HPDE6-E6E7 (cell line): ENCODE data around the gene SYT8.

Source experiments
- DNase-seq: peaks from one replicate; pipeline ENCODE4 v3.0.0; 2011; ENCODE audit warnings: missing footprints; ENCODE audit errors: extremely low spot score

Gene SYT8

DNA sequence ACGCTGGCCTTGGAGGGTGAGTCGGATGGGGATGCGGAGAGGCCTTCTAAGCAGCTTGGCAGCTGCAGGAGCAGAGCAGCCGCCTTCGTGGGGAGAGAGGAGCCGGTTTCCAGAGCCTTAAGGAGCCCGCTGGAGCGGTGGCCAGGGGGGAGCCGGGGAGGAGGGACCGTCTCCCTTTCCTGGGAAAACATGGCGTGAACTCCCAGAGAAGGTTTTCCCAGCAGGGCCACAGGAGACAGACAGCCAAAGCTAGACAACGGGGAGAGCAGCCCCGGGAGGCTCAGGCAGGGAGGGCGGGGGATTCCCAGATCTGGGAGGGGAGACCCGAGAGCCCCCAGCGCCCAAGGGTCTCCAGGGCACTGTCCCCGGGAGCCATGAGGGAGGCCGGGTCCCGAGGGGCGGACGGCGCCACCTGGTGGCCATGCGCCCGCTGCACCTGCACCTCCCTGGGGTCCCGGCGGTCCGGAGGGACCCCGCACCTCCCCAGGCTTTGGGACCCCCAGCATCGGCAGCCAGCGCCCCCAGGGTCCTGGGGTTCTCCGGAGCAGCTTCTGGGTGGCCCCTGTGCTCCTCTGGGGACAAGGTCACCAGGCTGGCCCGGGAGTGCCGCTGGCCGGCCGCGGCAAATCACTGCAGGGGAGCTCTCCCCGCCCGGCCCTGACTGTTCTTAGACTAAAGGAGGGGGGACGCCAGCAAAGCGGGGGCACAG is 2.4 kb upstream of the SYT8 start:
- DNase-seq = no peak

DNA sequence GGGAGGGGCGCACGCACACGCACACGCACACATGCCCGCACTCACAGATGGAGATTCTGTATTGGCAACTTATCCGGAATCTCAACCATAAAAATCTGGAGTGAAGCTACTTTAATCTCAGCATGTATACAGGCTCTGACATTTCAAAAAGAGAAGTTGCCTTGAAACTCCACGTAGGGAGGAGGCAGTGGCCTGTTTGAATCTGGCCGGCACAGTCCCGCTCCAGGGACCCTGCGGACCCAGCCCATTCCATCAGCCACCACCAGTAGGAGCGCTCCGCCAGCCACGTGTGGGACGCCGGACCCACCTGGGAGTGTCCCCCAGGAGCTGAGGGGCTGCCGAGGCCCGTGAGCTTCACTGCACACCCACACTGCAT is 1.9 kb upstream of the SYT8 start:
- no peak for DNase-seq

DNA sequence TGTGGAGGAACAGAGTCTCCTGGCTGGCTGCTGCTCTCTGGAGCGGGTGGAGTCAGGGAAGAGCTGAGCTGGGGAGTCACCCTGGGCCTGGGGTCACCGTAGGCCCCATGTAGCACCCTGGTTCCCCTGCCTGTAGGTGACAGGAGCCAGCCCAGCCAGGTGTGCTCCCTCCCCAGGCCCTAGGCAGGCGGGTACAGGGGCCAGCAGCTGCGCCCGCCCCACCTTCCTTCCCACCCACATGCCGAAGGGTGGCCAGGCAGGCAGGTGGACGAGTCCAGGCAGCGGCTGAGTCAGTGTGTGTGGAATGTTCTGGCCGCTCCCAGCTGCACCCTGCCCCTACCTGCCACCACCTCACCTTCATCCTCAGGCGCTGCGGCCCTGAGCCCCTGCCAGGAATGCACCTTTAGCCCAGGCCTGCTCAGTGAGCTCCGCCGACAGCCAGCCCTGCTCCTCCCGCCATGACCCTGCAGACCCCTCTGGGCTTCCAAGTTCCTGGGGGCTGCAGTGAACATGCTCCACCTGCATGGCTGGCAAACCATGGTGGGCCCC is 654 bp upstream of the SYT8 start:
- peak; percentile 86 for DNase-seq

DNA sequence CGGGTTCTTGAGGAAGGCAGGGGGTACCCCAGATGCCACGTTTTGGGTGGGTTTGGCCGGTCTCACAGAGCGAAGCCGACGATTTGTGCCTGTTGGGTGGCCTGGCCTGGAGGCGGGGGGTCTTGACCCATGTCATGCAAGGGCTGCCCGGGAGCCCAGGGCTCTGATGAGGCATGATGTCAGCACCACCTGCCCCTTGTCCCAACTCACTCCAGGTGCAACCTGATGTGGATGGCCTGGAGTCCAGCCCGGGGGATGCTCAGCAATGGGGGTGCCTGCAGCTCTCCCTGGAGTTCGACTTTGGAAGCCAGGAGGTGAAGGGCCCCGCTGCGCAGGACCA is 851 bp downstream of the SYT8 start:
- DNase-seq = no peak

DNA sequence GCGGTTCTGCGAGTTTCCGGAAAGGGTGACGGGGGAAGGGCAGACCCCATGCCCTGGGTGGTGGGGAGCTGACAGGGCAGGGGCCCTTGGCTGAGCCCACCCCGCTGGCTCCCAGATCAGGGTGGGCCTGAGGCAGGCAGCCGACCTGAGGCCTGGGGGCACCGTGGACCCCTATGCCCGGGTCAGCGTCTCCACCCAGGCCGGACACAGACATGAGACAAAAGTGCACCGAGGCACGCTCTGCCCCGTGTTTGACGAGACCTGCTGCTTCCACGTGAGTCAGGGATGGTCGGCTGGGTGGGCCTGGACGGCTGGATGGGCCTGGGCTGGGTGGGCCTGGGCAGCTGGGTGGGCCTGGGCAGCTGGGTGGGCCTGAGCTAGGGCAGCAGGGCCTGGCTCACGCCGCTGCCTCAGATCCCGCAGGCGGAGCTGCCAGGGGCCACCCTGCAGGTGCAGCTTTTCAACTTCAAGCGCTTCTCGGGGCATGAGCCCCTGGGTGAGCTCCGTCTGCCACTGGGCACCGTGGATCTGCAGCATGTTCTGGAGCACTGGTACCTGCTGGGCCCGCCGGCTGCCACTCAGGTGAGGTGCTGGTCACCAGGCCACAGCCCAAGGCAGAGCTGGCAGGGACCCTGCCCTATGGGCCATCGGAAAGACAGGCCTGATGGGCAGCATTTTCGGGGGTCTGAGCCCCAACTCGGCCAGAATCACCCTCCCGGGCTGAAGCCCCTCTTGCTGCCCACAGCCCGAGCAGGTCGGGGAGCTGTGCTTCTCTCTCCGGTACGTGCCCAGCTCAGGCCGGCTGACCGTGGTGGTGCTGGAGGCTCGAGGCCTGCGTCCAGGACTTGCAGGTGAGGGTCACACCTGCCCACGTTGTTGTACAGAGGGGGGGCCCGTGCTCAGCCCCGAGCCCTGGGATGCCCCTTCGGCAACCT is 1.5 kb downstream of the SYT8 start:
- no peak for DNase-seq

DNA sequence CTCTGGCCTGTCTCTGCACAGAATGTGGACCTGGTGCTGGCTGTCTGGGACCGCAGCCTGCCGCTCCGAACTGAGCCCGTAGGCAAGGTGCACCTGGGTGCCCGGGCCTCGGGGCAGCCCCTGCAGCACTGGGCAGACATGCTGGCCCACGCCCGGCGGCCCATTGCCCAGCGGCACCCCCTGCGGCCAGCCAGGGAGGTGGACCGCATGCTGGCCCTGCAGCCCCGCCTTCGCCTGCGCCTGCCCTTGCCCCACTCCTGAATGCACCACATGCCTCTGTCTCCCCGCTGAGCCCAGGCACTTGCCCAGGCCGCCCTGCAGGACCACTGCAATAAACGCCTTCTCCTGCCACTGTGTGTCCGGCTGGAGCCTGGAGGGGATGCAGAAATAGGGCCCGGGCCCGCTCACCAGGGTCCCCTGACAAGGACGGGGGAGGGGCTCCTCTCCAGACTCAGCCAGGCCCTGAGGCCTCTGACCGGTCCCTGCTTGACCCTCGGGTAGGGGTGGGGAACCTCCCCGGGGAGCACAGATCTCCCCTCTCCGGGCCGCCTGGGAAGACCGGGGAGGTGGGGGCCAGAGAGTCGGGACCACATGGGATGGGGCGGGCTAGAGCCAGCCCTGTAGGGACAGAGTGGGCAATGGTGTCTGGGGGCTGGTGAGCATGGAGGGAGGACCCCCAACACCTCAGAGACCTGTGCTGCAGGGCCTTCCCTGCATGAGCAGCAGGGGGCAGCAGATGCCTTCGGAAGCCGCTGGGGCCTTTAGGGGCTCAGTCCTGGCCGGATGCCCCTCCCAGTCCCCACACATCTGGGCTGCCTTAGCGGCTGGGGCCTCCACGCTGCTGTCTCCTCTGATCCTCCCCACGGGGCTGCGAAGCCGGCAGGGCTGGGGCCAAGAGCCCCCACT is 2.6 kb downstream of the SYT8 start:
- DNase-seq = no peak

DNA sequence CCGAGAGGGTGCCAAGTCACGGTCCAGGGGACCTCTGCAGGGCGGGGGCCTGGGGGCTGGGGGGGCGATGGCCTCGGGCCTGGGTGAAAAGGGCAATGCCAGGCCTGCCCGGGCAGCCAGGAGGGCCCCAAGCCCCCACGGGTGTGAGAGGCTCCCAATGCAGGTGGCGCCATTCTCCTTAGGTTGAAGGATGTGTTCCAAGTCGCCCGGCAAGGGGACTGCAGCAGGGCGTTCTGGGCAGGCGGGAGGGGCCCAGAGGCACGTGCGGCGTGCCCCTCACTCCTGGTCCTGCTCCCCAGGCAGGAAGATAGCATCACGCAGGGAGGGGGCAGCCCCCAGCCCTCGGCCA is 3.3 kb downstream of the SYT8 start:
- DNase-seq = no peak

DNA sequence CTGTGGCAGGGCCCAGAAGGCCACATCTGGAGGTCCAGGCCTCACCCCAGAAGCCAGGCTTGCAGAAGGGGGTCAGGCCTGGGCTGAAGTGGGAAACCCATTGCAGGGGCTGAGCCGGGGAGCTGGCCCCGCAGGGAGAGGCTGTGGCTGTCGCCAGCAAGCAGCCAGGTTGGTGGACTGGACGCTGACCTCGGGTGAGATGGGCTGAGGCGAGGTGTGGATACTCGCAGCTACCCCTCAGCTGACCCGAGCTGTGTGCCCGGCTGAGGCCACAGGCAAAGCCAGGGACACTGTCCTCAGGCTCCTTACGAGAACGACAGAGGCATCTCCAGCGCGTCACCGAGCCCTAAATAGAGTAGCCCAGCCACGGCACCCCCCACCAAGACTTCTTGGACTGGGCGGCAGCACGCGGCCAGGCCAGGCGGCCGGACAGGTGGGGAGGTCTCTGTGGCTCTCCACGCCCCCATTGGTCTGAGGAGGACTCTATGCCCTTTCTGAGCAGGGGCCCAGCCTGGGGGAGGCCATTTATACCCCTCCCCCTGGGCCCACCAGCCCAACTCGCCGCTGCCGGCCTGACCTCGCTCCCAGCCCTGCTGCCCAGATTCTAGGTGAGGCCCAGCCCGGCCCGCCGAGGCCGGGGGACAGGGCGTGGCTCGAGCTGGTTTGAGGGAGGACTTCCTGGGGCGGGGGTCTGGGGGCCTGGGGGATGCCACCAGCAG is 3.8 kb downstream of the SYT8 start, which contains the start of gene TNNI2:
Gene TNNI2 (plus strand): TSS at position 556 of the 719 bp plus-strand sequence. CDS start 716 bp downstream, outside the sequence.
- no peak for DNase-seq

DNA sequence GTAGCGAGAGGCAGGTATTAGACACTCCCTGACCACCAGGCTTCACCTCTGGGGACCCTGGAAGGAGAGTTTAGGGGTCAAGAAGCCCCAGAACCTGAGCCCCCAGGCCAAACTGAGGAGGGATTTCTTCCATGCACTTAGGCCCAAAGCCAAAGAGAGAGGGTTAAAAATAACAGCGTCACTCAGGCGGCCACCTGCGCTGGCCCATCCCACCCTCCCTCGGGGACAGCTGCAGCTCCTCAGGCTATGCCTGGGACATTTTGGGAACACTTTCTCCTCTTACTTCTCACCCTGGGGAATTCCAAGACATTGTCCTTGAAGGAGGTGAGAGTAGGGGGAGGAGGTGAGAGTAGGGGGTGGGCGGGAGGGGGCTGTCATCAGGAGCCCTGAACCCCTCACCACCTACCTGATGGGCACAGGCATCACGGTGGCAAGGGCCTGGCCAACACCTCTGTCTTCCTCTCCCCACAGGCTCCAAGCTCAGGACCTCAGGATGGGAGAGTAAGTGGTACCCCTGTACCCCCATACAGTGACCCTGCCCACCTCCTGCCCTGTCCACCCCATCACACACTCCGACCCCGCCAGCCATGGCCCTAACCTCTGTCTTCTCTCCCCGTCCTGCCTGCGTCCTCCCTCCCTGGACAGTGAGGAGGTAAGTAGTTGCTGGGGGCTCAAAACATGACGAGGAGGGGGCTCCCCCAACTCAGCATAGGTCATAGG is 4.6 kb downstream of the SYT8 start:
- DNase-seq = no peak

DNA sequence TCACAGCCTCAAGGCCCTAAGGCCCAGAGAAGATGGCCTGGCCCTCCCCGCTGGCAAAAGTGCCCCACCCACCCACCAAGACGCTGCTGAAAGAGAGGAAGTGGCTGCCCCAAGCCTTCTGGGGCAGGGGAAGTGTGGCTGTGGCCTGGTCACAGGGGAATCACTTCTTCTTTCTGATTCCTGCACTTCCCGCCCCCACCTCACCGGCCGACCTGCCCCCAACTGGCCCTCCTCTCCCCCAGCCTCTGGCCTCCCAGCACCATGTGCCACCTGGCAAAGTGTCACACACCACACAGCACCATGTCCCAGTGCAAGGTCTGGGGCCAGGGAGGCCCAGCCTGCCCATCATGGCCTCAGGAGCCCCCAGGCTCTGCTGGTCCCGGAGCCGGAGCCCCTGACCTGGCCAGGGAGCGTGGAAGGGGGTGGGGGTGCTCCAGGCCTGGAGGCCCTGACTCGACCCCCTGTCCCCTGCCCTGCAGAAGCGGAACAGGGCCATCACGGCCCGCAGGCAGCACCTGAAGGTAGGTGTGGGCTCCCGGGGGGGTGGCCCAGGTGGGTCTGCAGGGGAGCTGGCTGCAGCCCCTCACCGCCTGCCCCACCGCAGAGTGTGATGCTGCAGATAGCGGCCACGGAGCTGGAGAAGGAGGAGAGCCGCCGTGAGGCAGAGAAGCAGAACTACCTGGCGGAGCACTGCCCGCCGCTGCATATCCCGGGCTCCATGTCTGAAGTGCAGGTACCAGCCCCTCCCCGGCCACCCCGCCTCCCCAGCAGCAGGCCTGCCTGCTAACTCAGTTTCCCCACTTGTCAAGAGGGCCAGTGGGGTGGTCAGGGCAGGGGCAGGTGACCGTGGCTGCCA is 5.4 kb downstream of the SYT8 start:
- no peak for DNase-seq

DNA sequence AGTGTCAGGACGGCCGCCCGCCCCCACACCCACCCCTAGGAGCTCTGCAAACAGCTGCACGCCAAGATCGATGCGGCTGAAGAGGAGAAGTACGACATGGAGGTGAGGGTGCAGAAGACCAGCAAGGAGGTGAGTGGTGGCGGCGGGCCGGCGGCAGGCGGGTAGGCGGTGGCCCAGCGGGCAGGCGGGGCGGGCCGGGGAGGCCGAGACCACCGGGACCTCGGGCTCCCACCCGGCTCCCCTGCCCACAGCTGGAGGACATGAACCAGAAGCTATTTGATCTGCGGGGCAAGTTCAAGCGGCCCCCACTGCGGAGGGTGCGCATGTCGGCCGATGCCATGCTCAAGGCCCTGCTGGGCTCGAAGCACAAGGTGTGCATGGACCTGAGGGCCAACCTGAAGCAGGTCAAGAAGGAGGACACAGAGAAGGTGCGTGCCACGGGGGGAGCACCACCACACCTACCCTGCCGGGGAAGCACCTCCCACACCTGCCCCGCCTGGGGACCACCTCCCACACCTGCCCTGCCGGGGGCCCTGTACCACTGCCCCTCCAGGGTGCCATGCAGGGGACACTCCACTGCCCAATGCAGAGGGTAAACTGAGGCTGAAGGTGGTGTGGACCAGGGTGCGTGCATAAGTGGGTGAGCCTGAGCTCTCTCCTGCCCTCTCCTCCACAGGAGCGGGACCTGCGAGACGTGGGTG is 6.1 kb downstream of the SYT8 start:
- DNase-seq = no peak

DNA sequence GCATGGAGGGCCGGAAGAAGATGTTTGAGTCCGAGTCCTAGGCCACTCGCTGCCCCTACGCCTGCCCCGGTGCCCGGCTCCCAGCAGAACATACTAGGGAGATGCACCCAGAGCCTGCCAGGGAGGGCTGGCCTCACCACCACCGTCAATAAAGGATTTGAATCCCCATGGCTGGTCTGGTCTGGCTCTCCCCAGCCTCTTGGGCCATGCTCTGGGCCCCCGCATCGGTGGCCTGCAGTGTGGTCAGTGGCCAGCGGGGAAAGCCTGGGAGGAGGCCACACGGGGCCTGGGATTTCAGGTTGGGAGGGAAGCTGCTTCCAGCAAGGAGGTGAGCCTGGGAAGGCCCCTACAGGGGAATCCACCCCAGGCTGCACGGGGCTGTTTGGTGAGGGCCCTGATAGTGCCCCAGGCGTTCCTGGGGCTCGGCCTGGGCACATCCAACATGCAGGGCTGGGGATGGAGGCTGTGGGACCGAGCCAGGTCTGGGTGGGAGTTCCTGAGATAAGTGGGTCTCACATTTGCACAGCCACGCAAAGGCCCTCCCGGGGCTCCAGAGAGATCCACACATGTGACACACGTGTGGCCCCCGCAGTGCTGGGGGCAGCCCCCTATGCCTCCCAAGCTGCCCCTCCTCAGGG is 6.8 kb downstream of the SYT8 start:
- DNase-seq = no peak

DNA sequence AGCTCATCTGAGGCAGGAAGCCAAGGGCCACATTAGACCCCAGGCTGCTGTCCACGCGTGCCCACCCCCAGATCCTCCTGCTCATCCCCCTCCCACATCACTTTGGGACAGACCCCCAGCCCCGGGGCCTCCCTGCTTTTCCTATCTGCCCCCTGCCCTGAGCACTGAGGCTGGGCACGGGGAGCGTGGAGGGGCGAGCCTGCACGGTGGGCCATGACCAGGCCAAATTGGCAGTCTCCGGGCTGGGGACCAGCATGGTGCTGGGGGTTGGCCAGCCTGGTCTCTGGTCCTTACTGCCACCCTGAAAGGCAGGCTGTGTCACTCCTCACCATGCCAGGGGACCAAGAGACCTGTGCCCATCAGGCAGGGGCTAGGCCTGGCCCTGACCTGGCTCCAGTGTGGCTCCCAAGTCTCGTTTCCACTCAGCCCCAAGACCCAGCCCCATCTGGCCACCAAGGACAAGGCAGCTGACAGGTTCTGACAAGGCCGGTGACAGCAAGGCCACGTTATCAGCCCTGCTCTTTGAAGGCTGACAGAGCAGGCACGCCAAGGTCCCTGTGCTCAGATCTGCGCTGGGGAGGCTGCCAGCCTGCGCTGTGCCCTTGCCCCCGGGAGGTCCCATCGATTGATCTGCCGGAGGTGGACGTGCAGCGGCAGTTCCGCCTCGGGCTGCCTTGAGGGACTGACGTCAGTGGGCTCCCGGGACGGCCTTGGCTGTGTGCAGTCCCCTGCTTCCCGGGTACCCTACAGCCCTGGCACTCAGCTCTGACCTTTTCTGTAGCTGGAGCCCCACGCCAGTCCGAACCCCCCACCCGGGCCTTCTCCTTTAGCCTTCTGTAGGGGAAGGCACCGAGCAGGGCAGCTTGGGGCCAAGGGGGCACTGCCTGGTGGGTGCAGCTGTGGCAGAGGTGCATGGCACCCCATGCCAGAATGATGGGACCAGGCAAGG is 7.6 kb downstream of the SYT8 start:
- no peak for DNase-seq

DNA sequence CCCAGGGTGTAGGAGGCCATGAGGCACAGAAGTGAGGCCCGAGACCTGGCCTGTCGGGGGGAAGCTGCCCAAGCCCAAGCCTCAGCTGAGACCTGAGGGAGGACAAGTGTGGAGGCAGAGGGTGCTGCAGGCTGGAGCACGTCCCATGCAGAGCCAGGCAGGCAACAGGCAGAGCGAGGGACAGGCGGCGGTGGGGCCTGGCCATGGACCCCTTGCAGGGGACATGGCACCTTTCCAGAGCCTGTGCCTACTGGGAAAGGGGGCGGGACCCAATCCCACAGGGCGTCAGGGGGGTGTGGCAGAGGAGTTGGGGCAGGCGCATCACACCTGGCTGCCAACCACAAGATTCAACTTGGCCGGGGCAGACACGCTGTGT is 8.3 kb downstream of the SYT8 start:
- no peak for DNase-seq

DNA sequence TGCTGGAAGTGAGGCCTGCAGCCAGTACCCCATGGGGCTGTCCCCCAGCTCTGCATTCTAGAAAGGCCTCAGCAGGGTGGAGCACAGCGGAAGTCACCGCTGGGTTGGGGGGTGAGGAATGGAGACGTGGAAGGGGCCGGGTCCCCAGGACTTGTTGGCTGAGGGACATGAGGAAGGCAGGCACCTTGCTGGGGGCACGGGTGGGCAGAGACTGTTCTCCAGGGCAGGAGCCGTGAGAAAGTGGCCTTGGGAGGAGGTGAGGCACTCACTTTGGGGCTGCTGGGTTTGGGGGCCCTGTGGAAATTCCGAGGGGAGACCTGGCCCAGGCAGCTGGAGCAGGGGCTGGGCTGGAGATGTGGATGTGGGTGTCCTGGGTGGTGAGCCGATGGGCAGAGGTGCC is 9.0 kb downstream of the SYT8 start:
- DNase-seq = no peak

DNA sequence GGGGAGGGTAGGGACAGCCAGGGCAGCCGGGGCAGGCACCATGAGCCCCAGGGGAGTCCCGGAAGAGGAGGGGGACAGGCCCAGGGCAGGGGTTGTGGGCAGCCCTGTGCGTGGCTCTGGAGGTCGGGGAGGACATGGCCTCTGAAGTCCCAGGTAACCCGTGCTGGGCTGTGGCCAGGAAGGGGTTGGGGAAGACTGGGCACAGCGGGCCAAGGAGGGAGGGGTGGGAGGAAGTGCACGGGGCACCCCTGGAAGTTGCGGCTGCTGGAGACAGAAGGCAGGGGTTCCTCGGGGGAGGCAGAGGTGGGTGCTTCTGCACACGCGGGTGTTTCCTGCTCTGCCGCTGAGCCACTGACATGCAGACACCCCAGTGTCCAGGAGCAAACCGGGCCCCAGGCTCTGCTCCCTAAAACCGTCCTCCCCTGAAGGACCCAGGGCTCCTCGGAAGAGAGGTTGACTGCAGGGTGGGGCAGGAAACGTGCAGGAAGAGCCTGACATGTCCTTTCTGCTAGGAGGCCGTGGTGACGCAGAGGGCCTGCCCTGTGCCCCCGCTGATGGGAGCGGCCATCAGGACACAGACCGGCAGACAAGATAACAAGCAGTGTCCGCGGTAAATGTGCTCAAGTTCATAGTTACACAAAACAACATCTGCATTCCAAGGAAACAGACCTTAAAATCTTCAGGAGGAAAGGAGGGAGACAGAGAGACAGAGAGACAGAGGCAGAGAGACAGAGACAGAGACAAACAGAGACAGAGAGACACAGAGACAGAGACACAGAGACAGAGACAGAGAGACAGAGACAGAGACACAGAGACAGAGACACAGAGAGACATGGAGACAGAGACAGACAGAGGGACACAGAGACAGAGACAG is 9.7 kb downstream of the SYT8 start:
- no peak for DNase-seq

DNA sequence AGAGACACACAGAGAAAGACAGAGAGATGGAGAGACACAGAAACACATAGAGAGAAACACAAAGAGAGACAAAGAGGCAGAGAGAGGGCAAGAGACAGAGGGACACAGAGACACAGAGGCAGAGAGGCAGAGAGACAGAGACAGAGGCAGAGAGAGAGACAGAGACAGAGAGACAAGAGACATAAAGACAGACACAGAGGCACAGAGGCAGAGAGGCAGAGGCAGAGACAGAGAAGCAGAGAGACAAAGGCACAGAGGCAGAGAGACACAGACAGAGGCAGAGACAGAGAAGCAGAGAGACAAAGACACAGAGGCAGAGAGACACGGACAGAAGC is 10.3 kb downstream of the SYT8 start:
- DNase-seq = no peak
